Type B pancreatic cell (in vitro differentiated cells): ENCODE measurements around the gene STRIP2. TPM values are rescaled to one million over a fixed set of nuclear protein-coding genes. Genes with fewer than 3 reads are reported as not detected.

ENCODE experiments used
- DNase-seq: peaks from one replicate; pipeline ENCODE4 v3.0.0; 2021; ENCODE audit warnings: mixed read lengths; ENCODE audit not compliant: unreplicated experiment; ENCODE audit errors: extremely low spot score
- H3K27ac Mint-ChIP-seq: 2 replicates; pipeline ENCODE4 v1.8.0; 2021; ENCODE audit warnings: mild to moderate bottlenecking, mixed read lengths
- H3K27me3 Mint-ChIP-seq: 2 replicates; pipeline ENCODE4 v1.8.0; 2021; ENCODE audit warnings: mixed read lengths
- H3K36me3 Mint-ChIP-seq: 2 replicates; pipeline ENCODE4 v1.8.0; 2021; ENCODE audit warnings: mixed read lengths
- H3K4me1 Mint-ChIP-seq: one replicate; pipeline ENCODE4 v1.8.0; 2021; ENCODE audit warnings: mixed read lengths; ENCODE audit not compliant: unreplicated experiment
- H3K4me3 Mint-ChIP-seq: 2 replicates; pipeline ENCODE4 v1.8.0; 2021; ENCODE audit warnings: mild to moderate bottlenecking, mixed read lengths
- H3K9me3 Mint-ChIP-seq: 2 replicates; pipeline ENCODE4 v1.8.0; 2021; ENCODE audit warnings: mixed read lengths
- CTCF ChIP-seq: fragments of 200-600 bp; sonication (generic); conservative IDR thresholded peaks from 2 replicates; pipeline ENCODE4 v1.5.0; 2021; ENCODE audit warnings: antibody characterized with exemption, mild to moderate bottlenecking
- total RNA-seq: library from RNA; stranded (reverse); gene quantifications from 2 replicates; pipeline ENCODE4 v1.2.1, GENCODE V29; 2021; ENCODE audit warnings: low replicate concordance

STRIP2 gene
- total RNA-seq, 1 donor from 2014 or later, result 8.7 TPM

GRCh38 chr7:129412501-129412900 is 21.7 kb upstream of the STRIP2 start:
- H3K4me3 Mint-ChIP-seq, result no peak overlapping the region
- peaks cover 28% of the 10 kb centered on the region for H3K36me3 Mint-ChIP-seq
- no peaks in the 10 kb centered on the region for H3K4me1 Mint-ChIP-seq
- no peak for TF ChIP-seq CTCF
- H3K27ac Mint-ChIP-seq, result no peak overlapping the region
- no peaks in the 10 kb centered on the region for H3K9me3 Mint-ChIP-seq
- DNase-seq, result no peak
- no peaks in the 10 kb centered on the region for H3K27me3 Mint-ChIP-seq

DNA sequence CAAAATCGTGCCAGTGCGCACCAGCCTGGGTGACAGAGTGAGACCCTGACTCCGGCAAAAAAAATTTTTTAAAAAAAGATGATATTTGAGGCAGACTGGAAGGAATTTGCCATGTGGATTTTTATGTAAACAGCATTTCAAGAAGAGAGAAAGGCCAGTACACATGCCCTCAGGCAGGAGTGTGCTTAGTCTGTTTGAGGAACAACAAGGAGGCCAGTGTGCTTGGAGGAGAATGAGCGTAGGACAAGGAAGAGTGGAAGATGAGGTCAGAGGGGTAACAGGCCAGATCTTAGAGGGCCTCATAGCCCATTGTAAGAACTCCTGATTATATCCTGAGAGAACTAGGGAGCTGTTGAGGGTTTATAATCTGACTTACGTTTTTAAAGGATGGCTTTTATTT is 17.2 kb upstream of the STRIP2 start:
- no peak for TF ChIP-seq CTCF
- H3K9me3 Mint-ChIP-seq, result no peaks in the 10 kb centered on the region
- H3K27me3 Mint-ChIP-seq, result no peaks in the 10 kb centered on the region
- no peak overlapping the region for H3K4me3 Mint-ChIP-seq
- peaks cover 21% of the 10 kb centered on the region for H3K36me3 Mint-ChIP-seq
- no peaks in the 10 kb centered on the region for H3K4me1 Mint-ChIP-seq
- no peak overlapping the region for H3K27ac Mint-ChIP-seq
- no peak for DNase-seq

DNA sequence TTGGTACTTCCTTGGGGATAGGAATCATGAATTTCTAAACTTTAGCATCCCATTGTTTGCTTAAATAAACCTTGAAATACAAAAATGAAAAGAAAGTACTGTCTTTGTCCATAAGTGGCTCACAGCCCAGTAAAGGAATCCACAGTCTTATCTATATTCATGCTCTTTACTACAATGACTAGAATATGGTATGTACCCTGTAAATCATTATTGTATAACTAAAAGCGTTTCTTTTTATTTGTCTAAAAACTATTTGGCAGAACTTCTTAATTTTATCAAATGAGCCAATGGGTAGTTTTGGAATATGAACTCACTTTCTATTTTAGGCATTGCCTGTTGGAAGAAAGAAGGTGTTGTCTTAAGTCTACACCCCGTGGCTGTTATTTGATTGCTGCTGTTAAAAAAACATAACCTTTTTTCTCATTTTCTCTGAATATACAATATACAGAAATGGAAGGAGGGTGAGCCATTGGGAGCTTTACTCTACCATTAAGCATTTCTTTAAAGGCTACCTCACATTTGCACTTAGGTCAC is 12.4 kb upstream of the STRIP2 start:
- Mint-ChIP-seq H3K36me3 (peaks cover 20% of the 10 kb centered on the region), H3K9me3 (peaks cover 4% of the 10 kb centered on the region), H3K27ac (no peak overlapping the region), H3K27me3 (no peaks in the 10 kb centered on the region), H3K4me3 (no peak overlapping the region), H3K4me1 (peaks cover 7% of the 10 kb centered on the region)
- no peak for TF ChIP-seq CTCF
- DNase-seq, result no peak

DNA sequence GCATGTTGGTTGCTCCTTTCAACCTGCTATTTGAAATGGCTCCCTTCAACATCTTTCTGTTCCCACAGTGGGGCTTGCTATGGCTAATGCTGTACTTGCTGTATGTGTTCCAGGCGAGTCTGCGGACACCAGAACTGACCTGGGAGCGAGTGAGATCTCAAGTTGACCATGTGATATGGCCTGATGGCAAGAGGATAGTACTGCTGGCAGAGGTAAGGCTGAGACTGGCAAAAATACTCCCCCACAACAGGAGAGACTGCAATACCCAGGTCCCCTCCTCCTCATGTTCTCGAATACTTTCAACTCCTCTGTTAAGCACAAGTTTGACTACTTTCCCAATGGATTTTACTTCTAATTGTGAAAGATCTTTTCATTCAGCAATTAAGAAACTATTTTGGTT is 11.5 kb upstream of the STRIP2 start:
- peaks cover 11% of the 10 kb centered on the region for H3K4me1 Mint-ChIP-seq
- no peaks in the 10 kb centered on the region for H3K27me3 Mint-ChIP-seq
- H3K27ac Mint-ChIP-seq, result no peak overlapping the region
- H3K9me3 Mint-ChIP-seq, result peaks cover 4% of the 10 kb centered on the region
- TF ChIP-seq CTCF, result no peak
- H3K4me3 Mint-ChIP-seq, result no peak overlapping the region
- no peak for DNase-seq
- H3K36me3 Mint-ChIP-seq, result peaks cover 23% of the 10 kb centered on the region

DNA sequence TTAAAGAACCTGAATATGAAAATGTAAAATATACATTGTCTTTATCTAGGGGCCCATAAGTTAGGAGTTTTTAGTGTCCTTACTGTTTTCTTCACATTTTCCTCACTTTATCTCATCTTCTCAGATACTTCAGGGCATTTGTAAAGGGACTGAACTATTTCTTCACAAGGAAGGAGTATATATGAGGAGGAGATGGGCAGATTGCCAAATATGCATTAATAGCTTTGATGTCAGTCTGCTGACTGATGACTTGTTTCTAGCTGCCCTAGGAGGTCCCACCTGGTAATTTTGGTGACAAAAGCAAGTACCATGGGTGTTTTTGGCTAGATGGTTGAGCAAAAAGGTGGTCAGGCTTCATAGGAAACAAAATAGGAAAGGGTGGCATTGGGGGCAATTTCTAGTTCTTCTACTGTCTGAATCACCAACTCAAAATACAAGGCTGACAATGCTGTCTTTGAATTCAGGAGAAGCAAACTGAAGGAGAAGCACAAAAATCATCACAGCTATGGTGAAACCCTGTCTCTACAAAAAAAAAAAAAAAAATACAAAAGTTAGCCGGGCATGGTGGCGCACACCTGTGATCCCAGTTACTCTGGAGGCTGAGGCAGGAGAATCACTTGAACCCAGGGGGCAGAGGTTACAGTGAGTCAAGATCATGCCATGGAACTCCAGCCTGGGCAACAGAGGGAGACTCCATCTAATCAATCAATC is 10.4 kb upstream of the STRIP2 start:
- peaks cover 4% of the 10 kb centered on the region for H3K9me3 Mint-ChIP-seq
- DNase-seq, result no peak
- peaks cover 26% of the 10 kb centered on the region for H3K36me3 Mint-ChIP-seq
- H3K27ac Mint-ChIP-seq, result no peak overlapping the region
- peaks cover 11% of the 10 kb centered on the region for H3K4me1 Mint-ChIP-seq
- TF ChIP-seq CTCF, result no peak
- no peak overlapping the region for H3K4me3 Mint-ChIP-seq
- no peaks in the 10 kb centered on the region for H3K27me3 Mint-ChIP-seq
